ENCODE measurements around the gene DTNB.
A peak's percentile ranks its signal among the peaks of the same experiment; 100 is the strongest.
"Not testable (repeated sequence)": the region's sequence is repeated elsewhere in the genome, so short reads cannot be mapped to it uniquely, and the experiment has no call there.

The DTNB gene

GRCh38 chr2:25411281-25411680 is 262.1 kb downstream of the DTNB start:
- no peak for DNase-seq

GRCh38 chr2:25410370-25410769 is 263.0 kb downstream of the DTNB start:
- DNase-seq, result no peak

DNA sequence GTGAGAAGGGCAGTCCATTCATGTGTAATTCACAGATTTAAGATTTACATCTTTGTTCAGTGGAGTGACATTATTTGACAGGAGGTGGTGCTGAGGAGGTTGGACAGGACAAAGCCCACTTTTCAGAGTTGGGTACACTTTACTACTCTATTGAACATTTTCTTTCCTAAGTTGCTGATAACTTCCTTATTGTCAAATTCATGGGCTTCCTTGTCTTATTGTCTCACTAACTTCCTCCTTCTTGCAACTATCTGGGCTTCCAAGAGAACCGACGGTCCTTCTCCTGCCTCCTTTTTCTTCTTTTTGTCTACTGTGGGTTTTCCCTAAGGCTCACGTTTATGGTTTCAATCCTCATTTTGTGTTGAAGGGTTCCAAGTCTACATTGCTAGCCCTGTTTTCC is 263.9 kb downstream of the DTNB start:
- DNase-seq, result no peak

DNA sequence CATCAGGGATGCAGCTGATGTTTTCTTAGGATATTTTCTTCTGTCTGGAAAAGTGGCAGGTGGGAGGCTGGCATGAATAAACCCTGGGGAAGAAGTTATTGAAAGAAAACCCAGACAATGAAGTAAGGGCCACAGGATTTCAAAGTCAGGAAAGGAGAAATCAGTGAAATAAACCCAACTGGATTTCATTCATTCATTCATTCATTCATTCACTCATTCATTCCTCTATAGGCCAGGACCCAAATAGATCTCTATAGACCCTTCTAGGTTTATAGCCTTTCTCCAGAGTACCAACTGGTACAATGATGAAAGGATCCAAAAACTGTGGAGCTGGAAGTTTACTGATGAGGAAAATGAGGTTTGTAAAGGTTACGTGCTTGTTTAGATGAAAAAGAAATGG is 264.3 kb downstream of the DTNB start:
- DNase-seq, result no peak

- DNase-seq, result no peak
These were observed 267.6 kb downstream of the DTNB start for GRCh38 chr2:25405611-25406295.

DNA sequence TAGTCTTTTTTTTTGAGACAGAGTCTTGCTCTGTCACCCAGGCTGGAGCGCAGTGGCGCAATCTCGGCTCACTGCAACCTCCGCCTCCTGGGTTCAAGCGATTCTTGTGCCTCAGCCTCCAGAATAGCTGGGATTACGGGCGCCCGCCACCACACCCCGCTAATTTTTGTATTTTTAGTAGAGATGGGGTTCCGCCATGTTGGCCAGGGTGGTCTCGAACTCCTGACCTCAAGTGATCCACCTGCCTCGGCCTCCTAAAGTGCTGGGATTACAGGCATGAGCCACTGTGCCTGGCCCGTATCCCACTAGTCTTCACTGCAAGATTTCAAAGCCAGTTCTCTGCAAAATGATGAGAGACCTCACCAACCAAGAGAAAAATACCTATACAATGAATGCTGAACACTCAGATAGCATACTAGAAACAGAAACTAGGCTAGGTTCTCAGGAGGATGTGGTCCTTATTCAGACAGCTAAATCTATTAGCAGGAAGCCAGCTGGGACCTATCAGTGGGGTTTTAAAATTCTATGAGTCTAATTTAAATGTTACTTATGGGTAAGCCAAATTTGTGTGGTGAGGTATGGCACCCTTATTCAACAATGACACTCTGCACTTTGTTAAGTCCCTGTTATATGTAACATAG is 270.1 kb downstream of the DTNB start:
- not testable (repeated sequence) for DNase-seq

- peak; percentile 27 for DNase-seq
These were observed 270.9 kb downstream of the DTNB start for GRCh38 chr2:25402477-25402876.

GRCh38 chr2:25401307-25402026 is 271.9 kb downstream of the DTNB start:
- DNase-seq, result peak; percentile 95

- peak; percentile 71 for DNase-seq
These were observed 272.7 kb downstream of the DTNB start for GRCh38 chr2:25400576-25401216.

DNA sequence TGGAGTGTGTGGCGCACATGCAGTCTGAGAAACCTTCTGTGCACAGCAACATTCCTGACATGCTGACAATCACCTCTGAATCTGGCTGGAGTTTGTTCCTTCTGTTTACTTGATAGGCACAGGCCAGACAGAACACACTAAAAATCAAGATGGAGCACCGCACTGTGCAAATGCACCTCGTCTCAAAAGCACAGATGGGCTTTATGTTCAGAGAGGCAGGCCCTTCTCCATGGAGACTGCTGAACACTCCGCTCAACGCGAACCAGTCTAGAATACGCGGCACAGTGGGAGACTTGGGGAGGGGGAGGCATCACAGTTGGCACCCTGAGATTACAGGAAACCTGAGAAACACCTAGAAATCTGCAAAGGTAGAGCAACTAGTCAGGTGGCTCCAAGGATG is 273.2 kb downstream of the DTNB start:
- peak; percentile 88 for DNase-seq

- no peak for DNase-seq
These were observed 274.8 kb downstream of the DTNB start for GRCh38 chr2:25398534-25398933.

DNA sequence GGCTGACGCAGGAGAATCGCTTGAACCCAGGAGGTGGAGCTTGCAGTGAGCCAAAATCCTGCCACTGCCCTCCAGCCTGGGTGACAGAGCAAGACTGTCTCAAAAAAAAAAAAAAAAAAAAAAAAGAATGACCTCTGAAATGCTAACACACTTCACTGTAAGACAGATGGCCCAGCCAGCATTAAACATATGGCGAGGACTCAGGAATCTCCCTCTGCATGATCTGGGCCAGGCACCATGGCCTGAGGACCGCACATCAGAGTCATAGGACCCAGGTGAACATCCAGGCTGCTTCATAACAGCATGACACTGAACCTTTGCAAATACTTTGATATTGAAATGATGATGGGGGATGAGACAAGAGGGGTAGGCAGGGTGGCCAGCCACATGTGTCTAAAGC is 275.6 kb downstream of the DTNB start:
- peak; percentile 83 for DNase-seq

DNA sequence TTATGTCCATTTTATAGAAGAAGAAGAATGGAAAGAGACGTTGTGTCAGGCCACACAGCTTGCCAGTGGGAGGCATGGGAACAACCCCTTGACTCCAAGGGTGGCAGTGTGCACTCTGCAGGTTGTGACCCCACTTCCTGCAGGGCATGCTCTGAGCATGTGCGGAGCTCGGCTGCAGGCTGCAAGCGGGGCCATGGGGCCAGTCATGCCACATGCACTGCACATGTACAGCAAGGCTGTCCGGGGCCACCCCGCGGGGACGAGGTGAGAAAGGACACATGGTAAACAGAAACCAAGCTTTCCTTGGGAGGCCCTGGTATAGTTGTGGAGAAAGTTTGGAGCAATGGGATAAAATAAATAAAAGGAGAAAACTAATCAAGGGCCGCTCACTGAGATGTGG is 284.2 kb downstream of the DTNB start:
- no peak for DNase-seq

DNA sequence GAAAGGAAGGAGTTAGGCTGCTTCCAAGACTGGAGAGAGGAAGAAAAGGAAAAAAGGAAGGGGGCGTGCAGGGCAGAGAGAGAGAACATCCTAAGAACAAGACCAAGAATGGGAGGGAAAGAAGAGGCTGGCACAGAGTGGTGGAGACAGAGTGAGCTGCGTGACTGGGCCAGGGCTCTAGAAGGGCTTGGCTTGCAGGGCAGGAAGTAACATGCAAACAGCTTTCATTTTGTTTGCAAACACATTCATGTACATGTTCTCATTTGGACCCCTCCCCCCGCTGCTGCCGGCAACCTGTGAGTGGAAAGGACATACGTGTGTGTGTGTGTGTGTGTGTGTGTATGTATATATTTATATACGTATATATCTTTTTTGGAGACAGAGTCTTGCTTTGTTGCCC is 284.9 kb downstream of the DTNB start:
- no peak for DNase-seq

DNA sequence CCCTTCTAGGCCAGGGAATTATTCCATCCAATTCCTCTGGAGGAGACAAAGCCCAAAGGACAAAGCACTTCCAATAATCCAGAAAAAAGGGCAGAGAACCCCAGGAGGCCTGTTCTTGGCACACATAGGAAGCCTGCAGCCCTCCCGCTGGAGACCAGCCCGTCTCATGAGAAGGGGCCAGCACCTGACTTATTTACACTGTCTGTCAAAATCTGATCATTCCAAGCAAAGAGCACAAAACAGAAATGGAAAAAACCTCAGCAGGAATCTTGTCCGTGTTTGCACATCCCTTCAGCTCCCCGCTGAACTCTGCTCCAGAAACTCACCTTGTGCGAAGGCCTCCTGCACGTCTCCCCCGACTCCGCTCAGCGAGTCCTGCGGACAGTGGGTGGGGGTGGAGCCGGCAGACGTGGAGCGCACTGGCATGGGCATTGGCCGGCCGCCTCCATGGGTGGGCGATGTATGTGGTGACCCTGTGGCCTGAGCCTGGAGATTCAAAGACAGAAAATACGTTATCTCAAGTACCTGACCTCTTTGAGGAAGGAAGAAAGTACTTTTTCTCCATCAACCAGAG is 285.4 kb downstream of the DTNB start:
- no peak for DNase-seq

DNA sequence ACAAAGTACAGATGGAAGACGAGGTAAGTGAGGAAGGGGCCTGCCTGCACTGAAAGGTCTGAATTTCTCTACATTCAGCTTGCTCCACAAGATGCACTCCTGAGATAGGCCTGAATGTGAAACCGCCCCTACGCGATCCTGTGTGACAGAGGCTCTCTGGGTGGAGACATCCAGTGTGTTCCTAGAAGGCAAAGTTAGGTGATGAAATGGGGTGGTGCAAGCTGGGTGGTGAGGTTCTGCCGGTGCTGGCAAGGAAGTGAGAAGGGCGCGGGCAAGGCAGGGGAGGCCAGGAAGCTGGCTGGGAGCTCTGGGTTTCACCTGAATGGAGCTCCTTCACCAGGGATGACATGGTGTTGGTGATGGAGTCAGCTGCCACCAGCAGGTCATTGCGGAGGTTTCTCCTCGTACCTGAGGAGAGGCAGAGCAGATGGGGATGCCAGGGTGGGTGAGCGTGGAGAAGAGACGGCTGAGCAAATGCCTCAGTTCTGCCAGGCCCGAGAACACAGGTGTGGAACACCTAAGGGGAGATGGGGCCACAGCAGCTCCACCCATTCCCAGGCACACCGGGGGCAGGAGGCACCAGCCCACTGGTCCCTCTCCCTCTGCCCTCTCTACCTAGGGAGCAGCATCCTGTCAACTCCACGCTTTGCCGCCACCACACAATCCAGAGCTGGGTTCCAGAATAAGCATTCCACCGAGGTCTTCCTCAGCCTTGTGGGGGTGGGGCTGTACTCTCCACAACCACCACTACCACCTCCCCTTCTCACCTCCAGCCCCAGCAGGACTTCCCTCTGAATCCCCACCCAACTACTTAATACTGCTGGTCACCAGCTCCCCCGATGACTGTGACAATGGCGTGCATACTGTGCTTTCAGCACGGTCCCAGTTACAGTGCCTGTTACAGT is 286.2 kb downstream of the DTNB start:
- DNase-seq, result no peak

DNA sequence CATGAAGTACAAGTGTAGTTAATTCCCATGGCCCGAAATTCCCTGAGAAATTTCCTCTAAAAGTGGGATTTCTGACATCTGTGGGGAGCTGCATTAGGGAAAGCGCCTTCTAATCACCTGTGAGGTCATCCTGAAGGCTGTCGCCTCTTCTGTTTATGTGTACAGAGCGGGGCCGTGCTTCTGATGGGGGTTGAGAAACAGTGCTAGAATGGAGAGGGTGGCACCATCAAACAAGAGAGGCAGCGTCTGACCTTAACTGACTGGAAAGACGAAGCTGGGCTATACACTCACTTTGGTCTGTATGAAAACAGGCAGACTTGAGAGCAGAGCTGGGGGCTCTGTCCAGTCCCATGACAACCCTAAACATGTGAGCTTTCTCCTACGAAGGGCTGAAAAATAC is 287.5 kb downstream of the DTNB start:
- DNase-seq, result no peak

DNA sequence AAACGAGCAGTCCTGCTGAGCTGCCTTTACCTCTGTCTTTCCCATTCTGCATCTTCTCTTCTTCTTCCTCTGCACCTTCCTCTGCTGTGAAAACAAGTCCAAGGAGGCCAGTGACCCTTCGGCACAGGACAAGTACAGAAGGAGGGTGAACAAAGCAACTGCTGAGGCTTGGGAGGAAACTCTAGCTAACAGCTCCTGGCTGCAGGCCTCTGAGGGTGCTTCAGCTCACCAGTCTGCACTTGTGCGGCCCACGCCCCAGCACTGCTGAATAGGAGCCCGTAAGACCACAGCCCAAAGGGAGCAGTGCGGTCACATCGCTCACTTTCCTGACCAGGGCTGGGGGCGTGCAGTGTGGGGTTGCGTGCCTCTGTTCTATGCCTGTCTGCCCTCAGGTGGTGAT is 289.6 kb downstream of the DTNB start:
- no peak for DNase-seq

- DNase-seq, result no peak
These were observed 291.9 kb downstream of the DTNB start for GRCh38 chr2:25381502-25381901.

DNA sequence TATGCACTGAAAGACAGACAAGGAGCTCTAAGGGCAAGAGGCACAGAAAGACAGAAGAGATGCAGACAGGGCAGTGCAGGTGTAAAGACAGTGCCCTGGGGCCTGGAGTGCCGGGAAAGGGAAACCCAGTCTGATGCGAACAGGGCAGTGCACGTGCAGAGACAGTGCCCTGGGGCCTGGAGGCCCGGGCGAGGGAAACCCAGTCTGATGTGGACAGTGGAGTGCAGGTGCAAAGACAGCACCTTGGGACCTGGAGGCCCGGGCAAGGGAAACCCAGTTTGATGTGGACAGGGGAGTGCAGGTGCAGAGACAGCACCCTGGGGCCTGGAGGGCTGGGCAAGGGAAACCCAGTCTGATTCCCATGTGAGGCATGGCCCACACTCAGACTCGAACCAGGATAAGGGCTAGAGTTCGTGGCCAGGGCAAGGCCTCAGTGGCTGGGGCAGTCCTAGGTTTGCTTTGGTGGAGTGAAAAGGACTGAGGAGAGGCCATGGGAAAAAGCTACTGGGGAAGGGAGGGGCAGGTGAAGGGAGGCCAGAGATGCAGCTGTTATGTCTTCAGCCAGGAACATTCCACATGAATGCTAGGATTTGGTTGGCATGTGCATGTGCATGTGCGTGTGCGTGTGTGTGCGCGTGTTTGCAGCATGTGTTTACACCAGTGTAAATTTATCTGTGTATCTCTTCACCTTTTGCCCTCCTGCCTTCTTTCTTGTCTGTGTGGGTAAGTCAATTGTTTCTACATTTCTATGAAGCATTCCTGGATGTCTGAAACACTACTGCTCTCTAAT is 292.6 kb downstream of the DTNB start:
- DNase-seq, result no peak

DNA sequence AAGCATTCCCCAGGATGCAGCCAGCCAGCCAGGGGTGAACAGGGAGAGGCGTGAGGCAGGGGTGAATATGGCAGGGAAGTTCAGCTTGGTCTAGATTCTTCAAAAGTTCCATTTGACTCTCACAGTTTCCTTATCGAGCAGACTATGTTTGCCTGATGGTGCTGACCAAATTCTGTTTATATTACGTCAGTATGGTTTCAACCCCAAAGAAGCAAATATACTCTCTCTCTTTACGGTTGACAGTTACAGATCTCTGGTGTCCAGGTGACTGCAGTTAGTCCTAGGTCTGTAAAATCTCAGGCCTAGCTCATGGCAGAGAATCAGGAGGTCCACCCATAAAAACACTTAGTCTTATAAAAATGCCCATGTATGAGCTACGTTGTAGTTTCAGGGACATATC is 293.4 kb downstream of the DTNB start:
- no peak for DNase-seq

All from NCI-H2171 treated with DMSO at 0.1 percent for 48 hours (cell line).